ENCODE results near the gene IDH3G. TPM values are rescaled to one million over a fixed set of nuclear protein-coding genes. Genes with fewer than 3 reads are reported as not detected.
"Not testable (repeated sequence)": the region's sequence is repeated elsewhere in the genome, so short reads cannot be mapped to it uniquely, and the experiment has no call there.

IDH3G gene
- total RNA-seq, 1 donor from 2014 or later, result 49.5 TPM

DNA sequence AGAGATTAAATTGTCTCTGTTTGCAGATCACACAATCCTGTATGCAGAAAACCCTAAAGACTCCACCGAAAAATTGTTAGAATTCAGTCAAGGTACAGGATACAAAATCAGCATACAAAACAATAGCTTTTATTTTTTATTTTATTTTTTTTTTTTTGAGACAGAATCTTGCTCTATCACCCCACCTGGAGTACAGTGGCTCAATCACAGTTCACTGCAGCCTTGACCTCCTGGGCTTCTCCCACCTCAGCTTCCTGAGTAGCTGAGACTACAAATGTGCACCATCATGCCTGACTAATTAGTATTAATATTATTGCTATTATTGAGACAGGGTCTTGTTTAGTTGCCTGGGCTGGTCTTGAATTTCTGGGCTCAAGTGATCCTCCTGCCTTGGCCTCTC, 39.0 kb downstream of the IDH3G start:
- peaks cover 2% of the 10 kb centered on the region for H3K36me3 Mint-ChIP-seq (ENCODE audit: insufficient read depth)
- TF ChIP-seq, protein P1, sequence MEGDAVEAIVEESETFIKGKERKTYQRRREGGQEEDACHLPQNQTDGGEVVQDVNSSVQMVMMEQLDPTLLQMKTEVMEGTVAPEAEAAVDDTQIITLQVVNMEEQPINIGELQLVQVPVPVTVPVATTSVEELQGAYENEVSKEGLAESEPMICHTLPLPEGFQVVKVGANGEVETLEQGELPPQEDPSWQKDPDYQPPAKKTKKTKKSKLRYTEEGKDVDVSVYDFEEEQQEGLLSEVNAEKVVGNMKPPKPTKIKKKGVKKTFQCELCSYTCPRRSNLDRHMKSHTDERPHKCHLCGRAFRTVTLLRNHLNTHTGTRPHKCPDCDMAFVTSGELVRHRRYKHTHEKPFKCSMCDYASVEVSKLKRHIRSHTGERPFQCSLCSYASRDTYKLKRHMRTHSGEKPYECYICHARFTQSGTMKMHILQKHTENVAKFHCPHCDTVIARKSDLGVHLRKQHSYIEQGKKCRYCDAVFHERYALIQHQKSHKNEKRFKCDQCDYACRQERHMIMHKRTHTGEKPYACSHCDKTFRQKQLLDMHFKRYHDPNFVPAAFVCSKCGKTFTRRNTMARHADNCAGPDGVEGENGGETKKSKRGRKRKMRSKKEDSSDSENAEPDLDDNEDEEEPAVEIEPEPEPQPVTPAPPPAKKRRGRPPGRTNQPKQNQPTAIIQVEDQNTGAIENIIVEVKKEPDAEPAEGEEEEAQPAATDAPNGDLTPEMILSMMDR (IDR thresholded peaks at IDR 0.05; ENCODE audit: unreplicated experiment), result no peak
- peaks cover 20% of the 10 kb centered on the region for H3K9me3 Mint-ChIP-seq (ENCODE audit: low read depth)
- H3K27ac Mint-ChIP-seq, result no peak overlapping the region
- H3K4me1 Mint-ChIP-seq (ENCODE audit: low read depth), result peaks cover 2% of the 10 kb centered on the region
- no peak overlapping the region for H3K4me3 Mint-ChIP-seq (ENCODE audit: low read depth)
- H3K27me3 Mint-ChIP-seq, result peaks cover under 1% of the 10 kb centered on the region
- DNase-seq (ENCODE audit: low spot score, unreplicated experiment), result no peak

DNA sequence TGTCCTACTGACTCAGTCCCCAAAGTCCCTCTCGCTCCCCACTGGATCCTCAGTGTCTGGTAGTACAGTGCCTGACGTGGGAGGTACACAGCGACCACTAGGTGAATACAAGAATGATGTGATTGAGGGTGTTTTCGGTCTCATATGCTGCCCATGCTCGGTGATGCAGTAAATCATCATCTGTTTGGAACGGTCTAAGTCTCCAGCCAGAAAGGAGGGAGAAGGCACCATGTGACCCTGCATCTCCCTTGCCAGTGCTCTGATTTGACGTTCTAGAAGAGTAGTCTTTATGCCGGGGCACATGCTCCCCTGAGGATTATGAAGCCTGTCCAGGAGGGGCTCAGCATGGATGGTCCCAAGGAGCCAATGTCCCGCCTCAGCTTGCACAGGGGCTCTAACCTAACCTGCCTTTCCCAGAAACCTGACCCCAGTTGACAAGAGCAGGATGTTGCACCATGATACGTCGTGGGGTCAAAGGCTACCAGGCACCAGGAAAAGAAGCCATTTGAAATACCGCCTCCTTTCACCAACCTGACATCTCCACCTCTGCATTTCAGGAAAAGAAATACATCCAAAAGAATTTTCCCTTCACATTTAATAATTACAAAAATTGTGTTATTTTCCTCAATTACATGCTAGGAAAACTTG, 43.9 kb downstream of the IDH3G start:
- no peak overlapping the region for H3K27ac Mint-ChIP-seq

DNA sequence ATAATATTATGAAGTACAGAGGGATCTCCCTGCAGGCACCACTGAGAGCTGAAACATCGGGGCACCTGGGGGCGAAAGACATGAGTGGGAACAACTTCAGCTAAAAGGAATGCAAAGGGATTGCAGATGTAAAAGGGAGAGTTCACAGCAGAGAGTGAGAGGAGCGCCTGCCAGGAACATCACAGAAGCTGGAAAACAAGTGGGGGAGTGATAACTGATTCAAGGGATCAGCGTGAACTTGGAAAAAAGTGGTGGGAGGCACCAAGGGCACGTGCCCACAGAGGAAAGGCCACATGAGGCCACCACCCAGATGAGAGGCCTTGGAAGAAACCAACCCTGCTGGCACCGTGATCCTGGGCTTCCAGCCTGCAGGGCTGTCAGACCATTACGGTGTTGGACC, 45.2 kb downstream of the IDH3G start:
- Mint-ChIP-seq H3K27ac (peak overlapping the region; percentile 78), H3K27me3 (peaks cover 10% of the 10 kb centered on the region), H3K9me3 (ENCODE audit: low read depth) (peaks cover 21% of the 10 kb centered on the region)
- DNase-seq (ENCODE audit: low spot score, unreplicated experiment); H3K4me1 Mint-ChIP-seq (ENCODE audit: low read depth); H3K4me3 Mint-ChIP-seq (ENCODE audit: low read depth); H3K36me3 Mint-ChIP-seq (ENCODE audit: insufficient read depth): not testable (repeated sequence)

More for the DNA sequence above, 43.9 kb downstream of the IDH3G start:
- DNase-seq (ENCODE audit: low spot score, unreplicated experiment), result no peak
- H3K4me3 Mint-ChIP-seq (ENCODE audit: low read depth), result no peak overlapping the region
- H3K9me3 Mint-ChIP-seq (ENCODE audit: low read depth), result peaks cover 21% of the 10 kb centered on the region
- peaks cover 2% of the 10 kb centered on the region for H3K4me1 Mint-ChIP-seq (ENCODE audit: low read depth)
- H3K27me3 Mint-ChIP-seq, result peaks cover 9% of the 10 kb centered on the region
- TF ChIP-seq, protein P1 (IDR thresholded peaks at IDR 0.05; ENCODE audit: unreplicated experiment), result no peak
- peaks cover 2% of the 10 kb centered on the region for H3K36me3 Mint-ChIP-seq (ENCODE audit: insufficient read depth)

DNA sequence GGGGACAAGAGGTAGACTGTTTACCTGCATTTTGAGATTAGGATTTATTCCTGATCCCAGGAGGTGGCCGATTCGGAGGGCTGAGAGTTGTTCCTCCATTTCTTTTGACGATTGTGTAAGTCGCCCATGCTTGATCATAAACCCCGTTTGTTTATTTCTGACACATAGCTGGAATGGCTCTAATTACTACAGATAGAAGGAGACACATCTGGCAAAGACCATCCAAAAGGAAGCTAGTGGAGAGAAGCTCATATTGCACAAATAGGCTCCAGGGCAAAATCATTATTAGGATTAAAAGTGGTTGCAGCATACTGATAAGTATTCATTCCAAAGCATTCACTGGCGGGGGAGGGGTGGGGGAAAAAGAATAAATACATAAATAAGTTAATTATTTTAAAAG, 47.2 kb downstream of the IDH3G start:
- H3K27me3 Mint-ChIP-seq, result peaks cover 10% of the 10 kb centered on the region
- DNase-seq (ENCODE audit: low spot score, unreplicated experiment), result not testable (repeated sequence)
- peaks cover 13% of the 10 kb centered on the region for H3K9me3 Mint-ChIP-seq (ENCODE audit: low read depth)

DNA sequence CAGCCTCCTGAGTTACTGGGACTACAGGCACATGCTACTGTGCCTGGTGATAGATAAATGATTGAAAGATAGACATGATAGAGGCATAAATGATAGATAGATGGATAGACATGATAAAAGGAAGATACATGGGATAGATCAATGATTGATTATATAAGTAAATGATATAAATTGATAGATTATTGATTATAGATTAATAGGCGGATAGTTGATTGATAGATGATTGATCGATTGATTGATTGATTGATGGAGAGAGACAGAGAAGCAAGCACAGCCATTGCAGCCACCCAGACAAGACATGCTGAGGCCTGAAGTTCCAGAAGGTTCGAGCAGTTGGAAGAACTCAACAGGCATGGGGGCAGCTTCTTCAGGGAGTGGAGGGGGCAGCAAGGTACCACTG, 47.8 kb downstream of the IDH3G start:
- Mint-ChIP-seq H3K27ac (no peak overlapping the region), H3K9me3 (ENCODE audit: low read depth) (peaks cover 13% of the 10 kb centered on the region), H3K27me3 (peaks cover 10% of the 10 kb centered on the region), H3K4me3 (ENCODE audit: low read depth) (no peak overlapping the region), H3K36me3 (ENCODE audit: insufficient read depth) (no peaks in the 10 kb centered on the region), H3K4me1 (ENCODE audit: low read depth) (peaks cover 1% of the 10 kb centered on the region)
- DNase-seq (ENCODE audit: low spot score, unreplicated experiment), result no peak
- TF ChIP-seq, protein P1 (IDR thresholded peaks at IDR 0.05; ENCODE audit: unreplicated experiment), result no peak

More for the DNA sequence above, 47.2 kb downstream of the IDH3G start:
- not testable (repeated sequence) for H3K27ac Mint-ChIP-seq; H3K4me1 Mint-ChIP-seq (ENCODE audit: low read depth); H3K4me3 Mint-ChIP-seq (ENCODE audit: low read depth); H3K36me3 Mint-ChIP-seq (ENCODE audit: insufficient read depth)

DNA sequence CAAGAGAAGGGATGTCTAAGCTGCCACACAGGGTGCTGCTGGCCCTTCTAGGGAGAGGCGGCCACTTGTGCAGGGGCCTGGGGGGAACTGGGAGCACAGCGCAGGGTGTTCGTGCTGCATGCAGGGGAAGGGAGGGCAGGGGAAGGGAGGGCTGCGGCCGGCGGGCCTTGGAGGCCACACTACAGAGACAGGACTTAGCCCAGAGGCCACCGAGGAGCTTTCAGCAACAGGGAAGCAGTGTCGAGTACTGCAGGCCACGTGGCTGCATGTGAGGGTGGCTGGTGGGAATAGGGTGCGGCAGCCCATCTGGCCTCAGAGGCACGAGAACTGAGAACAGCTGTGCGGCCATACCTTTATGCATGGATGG, 49.1 kb downstream of the IDH3G start:
- not testable (repeated sequence) for H3K4me1 Mint-ChIP-seq (ENCODE audit: low read depth); DNase-seq (ENCODE audit: low spot score, unreplicated experiment); H3K27me3 Mint-ChIP-seq; H3K4me3 Mint-ChIP-seq (ENCODE audit: low read depth); H3K36me3 Mint-ChIP-seq (ENCODE audit: insufficient read depth)
- H3K27ac Mint-ChIP-seq, result peak overlapping the region; percentile 62
- peaks cover 12% of the 10 kb centered on the region for H3K9me3 Mint-ChIP-seq (ENCODE audit: low read depth)

Data from progenitor cell of endocrine pancreas (in vitro differentiated cells).